Measurements from ENCODE around the gene TMPRSS9. TPM values are rescaled to one million over a fixed set of nuclear protein-coding genes. Genes with fewer than 3 reads are reported as not detected.
"Not testable (repeated sequence)": the region's sequence is repeated elsewhere in the genome, so short reads cannot be mapped to it uniquely, and the experiment has no call there.

TMPRSS9 gene
- total RNA-seq, 1 experiment from 2014 or later = 0.45 TPM

DNA sequence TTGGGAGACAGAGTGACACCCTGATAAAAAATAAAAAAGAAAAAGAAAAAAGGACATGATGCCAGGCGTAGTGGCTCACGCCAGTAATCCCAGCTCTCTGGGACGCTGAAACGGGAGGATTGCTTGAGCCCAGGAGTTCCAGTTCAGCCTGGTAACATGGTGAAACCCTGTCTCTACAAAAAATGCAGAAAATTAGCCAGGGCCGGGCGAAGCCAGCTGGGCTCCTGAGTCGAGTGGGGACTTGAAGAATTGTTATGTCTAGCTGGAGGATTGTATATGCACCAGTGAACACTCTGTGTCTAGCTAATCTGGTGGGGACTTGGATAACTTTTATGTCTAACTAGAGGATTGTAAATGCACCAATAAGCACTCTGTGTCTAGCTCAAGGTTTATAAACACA is 32.3 kb downstream of the TMPRSS9 start:
- DNase-seq (ENCODE audit: low spot score) = no peak

DNA sequence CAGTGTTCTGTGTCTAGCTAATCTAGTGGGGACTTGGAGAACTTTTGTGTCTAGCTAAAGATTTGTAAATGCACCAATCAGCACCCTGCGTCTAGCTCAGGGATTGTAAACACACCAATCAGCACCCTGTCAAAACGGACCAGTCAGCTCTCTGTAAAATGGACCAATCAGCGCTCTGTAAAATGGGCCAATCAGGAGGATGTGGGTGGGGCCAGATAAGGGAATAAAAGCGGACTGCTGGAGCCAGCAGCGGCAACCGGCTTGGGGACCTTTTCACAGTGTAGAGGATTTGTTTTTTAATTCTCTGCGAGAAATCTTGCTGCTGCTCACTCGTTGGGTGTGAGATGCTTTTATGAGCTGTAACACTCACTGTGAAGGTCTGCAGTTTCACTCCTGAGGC is 32.8 kb downstream of the TMPRSS9 start:
- DNase-seq (ENCODE audit: low spot score) = not testable (repeated sequence)

DNA sequence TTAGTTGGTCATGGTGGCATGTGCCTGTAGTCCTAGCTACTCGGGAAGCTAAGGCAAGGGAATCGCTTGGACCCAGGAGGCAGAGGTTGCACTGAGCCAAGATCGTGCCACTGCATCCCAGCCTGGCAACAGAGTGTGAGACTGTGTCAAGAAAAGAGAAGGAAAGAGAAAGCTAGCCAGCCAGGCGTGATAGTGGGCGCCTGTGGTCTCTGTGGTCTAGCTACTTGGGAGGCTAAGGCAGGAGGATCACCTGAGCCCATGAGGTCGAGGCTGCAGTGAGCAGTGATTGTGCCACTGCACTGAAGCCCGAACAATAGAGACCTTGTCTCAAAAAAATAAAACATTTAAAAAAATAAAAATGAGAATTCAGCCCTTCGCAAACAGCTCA is 34.0 kb downstream of the TMPRSS9 start:
- no peak for DNase-seq (ENCODE audit: low spot score)

DNA sequence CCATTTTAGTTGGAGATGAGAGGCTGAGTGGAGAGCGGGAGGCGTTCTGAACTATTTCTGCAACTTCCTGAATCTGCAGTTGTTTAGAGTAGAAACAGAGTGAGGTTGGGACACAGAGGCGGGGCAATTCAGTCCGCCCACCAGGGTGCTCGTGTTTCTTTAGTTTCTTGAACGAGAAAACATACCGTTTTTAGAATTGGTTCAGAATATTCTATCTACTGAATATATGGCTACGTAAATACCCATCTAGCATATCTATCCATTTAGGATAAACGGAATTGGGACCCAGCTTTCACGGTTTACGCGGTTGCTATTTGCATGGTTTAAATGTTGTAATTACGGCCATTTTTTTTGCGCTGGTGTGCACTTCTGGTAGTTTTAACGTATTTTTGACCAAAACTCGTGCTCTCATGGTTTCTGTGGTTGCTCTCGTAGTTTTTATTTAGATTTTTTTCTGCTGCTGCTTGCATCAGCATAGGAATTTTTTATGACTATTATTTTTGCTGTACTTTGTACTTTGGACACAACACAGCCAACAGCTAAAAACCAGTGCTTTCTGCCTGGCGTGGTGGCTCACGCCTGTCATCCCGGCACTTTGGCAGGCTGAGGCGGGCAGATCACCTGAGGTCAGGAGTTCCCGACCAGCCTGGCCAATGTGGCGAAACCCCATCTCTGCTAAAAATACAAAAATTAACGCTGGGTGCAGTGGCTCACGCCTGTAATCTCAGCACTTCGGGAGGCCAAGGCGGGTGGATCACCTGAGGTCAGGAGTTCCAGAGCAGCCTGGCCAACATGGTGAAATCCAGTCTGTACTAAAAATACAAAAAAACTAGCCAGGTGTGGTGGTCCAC is 34.6 kb downstream of the TMPRSS9 start:
- DNase-seq (ENCODE audit: low spot score) = no peak

DNA sequence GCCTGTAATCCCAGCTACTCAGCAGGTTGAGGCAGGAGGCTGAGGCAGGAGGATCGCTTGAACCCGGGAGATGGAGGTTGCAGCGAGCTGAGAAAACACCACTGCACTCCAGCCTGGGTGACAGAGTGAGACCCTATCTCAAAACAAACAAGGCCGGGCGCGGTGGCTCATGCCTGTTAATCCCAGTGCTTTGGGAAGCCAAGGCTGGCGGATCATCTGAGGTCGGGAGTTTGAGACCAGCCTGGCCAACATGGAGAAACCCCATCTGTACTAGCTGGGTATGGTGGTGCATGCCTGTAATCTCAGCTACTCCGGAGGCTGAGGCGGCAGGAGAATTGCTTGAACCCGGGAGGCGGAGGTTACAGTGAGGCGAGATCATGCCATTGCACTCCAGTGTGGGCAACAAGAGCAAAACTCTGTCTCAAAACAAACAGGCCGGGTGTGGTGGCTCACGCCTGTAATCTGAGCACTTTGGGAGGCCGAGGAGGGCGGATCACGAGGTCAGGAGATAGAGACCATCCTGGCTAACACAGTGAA is 35.3 kb downstream of the TMPRSS9 start:
- DNase-seq (ENCODE audit: low spot score) = not testable (repeated sequence)

DNA sequence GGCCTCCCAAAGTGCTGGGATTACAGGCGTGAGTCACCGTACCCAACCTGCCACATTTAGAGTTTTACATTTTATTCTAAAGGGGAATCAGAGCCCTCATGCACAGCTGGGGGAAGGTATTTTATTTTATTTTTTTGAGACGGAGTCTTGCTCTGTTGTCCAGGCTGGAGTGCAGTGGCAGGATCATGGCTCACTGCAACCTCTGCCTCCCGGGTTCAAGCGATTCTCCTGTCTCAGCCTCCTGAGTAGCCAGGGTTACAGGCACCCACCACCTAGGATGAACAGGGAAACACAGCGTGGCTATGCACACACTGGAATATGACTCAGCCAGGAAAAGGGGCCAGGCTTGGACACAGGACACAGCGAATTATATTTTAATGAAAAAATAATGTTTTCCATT is 37.1 kb downstream of the TMPRSS9 start:
- not testable (repeated sequence) for DNase-seq (ENCODE audit: low spot score)

DNA sequence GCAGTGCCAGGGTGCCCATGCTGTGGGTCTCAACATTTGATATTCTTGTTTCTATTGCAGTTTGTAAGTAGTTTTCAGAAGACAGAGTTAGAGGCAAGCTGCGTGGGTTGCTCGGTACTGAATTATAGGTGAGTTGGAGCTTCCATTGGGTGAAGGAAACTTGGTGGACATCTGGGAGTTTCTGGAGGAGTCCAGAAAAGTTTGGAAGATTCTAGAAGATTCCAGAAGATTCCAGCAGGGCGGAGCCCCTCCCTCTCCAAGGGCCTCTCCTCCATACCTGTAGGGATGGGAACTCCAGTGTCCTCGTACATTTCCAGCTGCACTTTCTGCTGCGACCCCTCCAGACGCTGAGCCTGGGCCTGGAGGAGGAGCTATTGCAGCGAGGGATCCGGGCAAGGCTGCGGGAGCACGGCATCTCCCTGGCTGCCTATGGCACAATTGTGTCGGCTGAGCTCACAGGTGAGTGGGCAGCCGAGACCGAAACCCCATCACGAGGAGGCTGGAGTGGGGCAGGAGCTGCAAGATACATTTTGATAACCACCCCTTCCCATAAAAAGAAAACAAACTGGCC is 38.8 kb downstream of the TMPRSS9 start:
- no peak for DNase-seq (ENCODE audit: low spot score)

DNA sequence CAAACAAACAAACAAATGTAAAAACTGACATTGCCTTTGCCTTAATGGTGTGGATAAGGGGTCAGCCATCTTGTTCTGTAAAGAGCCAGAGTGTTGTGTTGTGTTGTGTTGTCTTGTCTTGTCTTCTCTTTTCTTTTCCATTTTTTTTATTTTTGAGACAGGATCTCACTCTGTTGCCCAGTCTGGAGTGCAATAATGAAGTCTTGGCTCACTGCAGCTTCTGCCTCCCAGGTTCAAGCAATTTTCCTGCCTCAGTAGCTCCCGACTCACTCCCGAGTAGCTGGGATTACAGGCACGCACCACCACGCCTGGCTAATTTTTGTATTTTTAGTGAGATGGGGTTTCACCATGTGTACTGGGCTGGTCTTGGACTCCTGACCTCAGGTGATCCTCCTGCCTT is 39.5 kb downstream of the TMPRSS9 start:
- DNase-seq (ENCODE audit: low spot score) = no peak

DNA sequence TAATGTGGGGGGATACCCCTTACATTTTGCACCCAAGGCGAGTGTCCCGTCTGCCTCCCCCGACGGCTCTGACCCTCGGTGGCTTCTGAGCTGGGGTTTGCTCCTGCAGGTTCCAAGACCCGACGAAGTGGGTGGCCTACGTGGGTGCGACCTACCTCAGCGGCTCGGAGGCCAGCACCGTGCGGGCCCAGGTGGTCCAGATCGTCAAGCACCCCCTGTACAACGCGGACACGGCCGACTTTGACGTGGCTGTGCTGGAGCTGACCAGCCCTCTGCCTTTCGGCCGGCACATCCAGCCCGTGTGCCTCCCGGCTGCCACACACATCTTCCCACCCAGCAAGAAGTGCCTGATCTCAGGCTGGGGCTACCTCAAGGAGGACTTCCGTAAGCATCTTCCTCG is 48.2 kb downstream of the TMPRSS9 start:
- DNase-seq (ENCODE audit: low spot score) = no peak

DNA sequence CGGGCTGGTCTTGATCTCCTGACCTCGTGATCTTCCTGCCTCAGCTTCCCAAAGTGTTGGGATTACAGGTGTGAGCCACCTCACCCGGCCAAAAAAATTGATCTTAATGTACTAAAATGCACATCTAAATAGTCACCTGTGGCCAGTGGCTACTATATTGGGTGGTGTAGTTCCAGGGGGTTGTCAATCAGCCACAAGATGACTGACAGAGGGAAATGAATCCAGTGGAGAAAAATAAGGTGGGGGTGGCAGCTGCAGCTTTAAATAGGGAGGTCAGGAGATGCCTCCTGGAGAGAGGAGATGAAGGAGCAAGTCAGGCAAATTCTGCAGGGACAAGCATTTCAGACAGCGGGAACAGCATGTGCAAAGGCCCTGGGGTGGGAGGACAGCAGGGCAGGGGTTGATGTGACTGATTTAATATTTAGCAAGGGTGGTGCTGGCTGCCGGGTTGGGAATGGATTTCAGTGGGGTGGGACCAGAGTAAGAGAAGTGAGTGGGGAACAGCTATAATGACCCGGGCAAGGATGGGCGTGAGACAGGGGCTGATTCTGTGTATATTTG is 49.4 kb downstream of the TMPRSS9 start:
- DNase-seq (ENCODE audit: low spot score) = no peak

DNA sequence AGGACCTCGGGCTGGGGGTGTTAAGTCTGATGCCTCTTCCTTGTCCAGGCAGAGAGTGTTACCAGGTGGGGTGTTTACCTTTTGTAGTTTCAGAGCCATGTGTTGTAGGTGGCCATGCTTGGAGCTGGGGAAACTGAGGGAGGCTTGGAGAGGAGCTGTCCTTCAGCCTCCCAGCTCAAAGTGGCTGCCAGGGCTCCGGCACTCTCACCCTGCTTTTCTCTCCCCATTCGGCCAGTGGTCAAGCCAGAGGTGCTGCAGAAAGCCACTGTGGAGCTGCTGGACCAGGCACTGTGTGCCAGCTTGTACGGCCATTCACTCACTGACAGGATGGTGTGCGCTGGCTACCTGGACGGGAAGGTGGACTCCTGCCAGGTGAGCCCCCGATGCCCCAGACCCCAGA is 50.0 kb downstream of the TMPRSS9 start:
- DNase-seq (ENCODE audit: low spot score) = no peak

DNA sequence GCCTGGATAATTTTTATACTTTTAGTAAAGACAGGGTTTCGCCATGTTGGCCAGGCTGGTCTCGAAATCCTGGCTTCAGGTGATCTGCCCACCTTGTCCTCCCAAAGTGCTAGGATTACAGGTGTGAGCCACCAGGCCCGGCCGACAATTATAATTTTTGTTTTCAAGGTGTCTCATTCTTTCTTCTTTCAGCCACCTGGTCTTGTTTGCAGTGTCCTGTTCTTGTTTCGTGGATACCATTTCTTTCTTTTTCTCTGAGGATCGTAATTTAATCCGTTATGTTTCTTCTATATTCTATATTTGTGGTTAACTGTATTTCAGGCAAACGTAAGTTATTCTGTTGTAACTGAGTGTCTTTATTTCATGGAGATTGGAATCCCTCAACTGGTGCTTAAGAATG is 51.6 kb downstream of the TMPRSS9 start:
- no peak for DNase-seq (ENCODE audit: low spot score)

DNA sequence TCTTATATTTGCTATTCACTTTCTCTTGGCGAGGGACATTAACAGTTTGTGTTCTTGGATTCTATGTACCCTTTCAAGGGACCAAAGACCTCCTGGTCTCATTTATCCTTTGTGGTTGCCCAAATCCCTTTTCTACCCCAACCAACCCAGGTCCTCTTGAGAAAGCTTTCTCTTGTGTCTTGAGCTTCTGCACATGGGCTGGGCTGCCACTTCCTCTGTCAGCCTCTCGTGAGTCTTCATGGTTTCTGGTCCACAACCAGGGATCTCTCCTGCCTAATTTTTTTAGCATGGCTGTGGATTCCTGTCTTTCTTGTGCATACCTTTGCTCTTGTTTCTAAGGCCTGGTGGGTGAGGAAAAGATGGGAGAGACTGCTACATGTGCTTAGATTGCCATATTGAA is 52.4 kb downstream of the TMPRSS9 start:
- no peak for DNase-seq (ENCODE audit: low spot score)

DNA sequence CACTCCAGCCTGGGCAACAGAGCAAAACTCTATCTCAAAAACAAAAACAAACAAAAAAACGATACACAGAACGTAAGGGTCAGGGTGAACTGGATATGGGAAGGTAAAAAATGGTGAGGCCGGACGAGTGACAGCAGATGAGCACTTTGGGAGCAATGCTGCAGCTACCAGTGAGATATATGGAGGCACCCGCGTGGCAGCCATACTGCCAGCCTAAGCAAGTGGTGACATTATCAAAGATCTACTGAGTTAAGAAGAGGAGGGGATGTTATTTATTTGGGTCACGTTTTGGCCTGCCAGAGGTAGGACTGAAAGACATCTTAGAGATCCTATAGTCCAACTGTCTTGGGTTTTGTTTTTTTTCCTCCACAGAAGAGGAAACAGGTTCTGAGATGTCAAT is 53.1 kb downstream of the TMPRSS9 start:
- DNase-seq (ENCODE audit: low spot score) = no peak

DNA sequence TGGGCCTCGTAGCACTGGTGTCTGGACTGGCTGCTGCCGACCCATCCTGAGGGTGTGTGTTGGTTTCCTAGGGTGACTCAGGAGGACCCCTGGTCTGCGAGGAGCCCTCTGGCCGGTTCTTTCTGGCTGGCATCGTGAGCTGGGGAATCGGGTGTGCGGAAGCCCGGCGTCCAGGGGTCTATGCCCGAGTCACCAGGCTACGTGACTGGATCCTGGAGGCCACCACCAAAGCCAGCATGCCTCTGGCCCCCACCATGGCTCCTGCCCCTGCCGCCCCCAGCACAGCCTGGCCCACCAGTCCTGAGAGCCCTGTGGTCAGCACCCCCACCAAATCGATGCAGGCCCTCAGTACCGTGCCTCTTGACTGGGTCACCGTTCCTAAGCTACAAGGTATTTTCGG is 53.6 kb downstream of the TMPRSS9 start:
- no peak for DNase-seq (ENCODE audit: low spot score)

DNA sequence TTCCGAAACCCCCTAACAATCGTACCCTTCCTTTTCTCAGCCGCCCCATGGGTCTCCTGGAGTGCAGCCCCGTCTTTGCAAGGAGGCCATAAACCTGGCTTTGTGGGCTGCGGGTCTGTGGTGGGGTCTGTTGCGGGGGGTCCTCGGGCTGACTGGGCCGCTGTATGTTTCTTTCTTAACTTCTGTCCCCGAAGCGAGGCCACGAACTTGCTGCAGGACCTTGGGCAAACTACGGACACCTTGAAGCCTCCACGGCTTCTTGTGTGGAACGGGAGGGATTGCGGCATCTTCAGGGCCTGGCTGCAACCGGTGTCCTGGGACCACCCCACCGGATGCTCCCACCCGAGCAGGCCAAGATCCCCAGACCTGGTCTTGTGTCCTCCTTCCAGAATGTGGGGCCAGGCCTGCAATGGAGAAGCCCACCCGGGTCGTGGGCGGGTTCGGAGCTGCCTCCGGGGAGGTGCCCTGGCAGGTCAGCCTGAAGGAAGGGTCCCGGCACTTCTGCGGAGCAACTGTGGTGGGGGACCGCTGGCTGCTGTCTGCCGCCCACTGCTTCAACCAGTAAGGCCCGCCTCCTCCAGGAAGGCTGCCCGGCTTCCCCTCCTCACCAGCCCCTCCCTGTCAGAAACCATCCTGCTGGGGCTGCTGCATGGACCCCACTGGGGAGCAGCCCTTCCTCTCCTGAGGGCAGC is 55.4 kb downstream of the TMPRSS9 start:
- DNase-seq (ENCODE audit: low spot score) = no peak

DNA sequence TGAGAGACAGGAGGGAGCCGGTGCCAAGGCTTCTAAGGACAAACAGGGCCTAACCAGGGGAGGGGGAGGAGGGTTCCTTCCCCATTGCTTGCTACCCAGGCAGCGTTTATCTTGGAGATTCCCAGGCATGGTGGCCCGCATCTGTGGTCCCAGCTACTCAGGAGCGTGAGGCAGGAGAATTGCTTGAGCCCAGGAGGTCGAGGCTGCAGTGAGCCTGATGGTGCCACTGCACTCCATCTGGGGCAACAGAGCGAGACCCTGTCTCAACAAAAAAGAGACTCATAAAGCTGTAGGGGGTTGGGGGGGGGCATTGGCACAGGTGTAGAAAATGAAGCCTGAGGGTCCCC is 55.9 kb downstream of the TMPRSS9 start:
- no peak for DNase-seq (ENCODE audit: low spot score)

DNA sequence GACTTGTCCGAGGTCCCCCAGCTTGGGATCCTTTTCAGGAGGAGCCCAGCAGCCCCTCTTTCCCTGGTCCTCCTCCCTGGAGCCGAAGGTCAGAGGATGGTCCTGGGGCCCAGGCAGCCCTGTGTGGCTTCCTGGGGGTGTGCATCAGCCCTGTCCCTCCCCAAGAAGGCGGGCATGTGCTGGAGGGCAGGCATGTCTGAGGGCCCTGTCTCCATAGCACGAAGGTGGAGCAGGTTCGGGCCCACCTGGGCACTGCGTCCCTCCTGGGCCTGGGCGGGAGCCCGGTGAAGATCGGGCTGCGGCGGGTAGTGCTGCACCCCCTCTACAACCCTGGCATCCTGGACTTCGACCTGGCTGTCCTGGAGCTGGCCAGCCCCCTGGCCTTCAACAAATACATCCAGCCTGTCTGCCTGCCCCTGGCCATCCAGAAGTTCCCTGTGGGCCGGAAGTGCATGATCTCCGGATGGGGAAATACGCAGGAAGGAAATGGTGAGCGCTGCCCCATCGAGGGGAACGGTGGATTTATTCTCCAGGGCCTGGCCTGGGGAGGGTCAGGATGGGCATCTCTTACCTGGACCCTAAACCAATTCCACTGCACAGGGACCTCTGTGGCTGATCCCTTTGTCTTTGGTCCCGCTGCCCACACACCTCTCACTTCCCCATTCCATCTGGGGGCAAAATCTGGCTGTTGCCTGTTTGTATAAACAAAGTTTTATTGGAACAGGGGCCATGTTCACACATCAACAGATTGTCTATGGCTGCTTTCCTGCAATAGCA is 56.4 kb downstream of the TMPRSS9 start:
- DNase-seq (ENCODE audit: low spot score) = no peak

DNA sequence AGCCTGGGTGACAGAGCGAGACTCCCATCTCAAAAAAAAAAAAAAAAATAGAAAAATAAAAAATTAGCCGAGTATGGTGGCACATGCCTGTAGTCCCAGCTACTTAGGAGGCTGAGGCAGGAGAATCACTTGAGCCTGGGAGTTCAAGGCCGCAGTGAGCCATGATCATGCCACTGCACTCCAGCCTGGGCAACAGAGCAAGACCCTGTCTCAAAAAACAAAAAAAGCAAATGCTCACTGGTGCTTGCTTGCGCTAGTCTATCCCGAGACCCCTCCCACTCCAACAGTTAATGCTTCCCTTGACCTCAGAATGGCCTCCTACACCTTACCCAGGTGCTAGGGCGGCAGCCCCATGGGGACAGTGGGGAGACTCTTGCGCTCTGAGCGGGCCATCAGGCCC is 57.4 kb downstream of the TMPRSS9 start:
- DNase-seq (ENCODE audit: low spot score) = not testable (repeated sequence)

DNA sequence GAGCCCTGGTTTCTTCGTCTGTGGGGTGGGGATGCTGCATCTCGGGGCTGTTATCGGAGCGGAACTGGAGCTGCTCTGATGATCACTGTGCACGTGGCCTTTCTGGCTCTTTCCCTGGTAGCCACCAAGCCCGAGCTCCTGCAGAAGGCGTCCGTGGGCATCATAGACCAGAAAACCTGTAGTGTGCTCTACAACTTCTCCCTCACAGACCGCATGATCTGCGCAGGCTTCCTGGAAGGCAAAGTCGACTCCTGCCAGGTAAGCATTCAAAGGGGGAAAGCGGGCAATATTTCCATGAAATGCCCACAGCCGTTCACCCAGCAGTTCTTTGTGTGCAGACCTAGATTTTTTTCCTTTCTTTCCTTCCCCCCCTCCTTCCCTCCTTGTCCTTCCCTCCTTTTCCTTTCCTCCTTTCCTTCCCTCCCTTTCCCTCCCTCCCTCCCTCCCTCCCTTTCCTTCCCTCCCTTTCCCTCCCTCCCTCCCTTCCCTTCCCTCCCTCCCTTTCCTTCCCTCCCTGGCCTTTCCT is 57.9 kb downstream of the TMPRSS9 start:
- DNase-seq (ENCODE audit: low spot score) = no peak

DNA sequence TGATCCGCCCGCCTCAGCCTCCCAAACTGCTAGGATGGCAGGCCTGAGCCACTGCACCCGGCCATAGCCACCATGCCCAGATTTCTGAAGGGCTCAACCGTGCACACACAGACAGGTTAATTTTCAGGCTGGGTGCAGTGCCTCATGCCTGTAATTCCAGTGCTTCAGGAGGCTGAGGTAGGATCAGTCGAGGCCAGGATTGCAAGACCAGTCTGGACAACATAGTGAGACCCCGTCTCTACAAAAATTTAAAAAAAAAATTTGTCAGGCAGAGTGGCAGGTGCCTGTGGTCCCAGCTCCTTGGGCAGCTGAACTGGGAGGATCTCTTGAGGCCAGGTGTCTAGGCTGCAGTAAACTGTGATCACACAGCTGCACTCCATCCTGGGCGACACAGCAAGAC is 59.7 kb downstream of the TMPRSS9 start:
- DNase-seq (ENCODE audit: low spot score) = no peak

DNA sequence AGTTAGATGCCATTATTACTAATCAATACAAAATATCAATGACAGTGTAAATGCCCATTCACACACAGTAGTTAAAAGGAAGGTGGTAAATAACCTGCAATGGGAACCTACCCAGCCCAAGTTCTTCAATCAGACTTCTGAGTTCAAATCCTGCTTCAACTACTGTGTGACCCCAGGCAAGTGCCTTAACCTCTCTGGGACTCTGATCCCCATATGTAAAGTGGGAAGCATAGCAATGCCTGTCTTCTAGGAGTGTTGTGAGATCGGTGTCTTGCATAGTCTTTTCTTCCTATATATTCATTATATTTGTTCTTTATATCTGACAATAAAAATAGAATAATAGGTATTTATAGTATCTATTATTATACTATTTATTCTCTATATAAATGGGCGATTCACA is 60.4 kb downstream of the TMPRSS9 start:
- no peak for DNase-seq (ENCODE audit: low spot score)
